UCSD-AML1 (cell line): Measurements from ENCODE around the gene RNASE11.
A peak's percentile ranks its signal among the peaks of the same experiment; 100 is the strongest.
"Not testable (repeated sequence)": the region's sequence is repeated elsewhere in the genome, so short reads cannot be mapped to it uniquely, and the experiment has no call there.

Experiments
- DNase-seq: peaks from one replicate; lab custom pipeline; 2025; ENCODE audit not compliant: unreplicated experiment; lab: John Stamatoyannopoulos, UW

Gene RNASE11

GRCh38 chr14:20583142-20583541 is 4.7 kb downstream of the RNASE11 start:
- no peak for DNase-seq

- DNase-seq = no peak
These were observed 7.6 kb downstream of the RNASE11 start for GRCh38 chr14:20580242-20580641.

GRCh38 chr14:20578784-20579502 is 8.9 kb downstream of the RNASE11 start:
- peak; percentile 77 for DNase-seq

GRCh38 chr14:20578325-20578724 is 9.5 kb downstream of the RNASE11 start:
- no peak for DNase-seq

- not testable (repeated sequence) for DNase-seq
These were observed 15.3 kb downstream of the RNASE11 start for GRCh38 chr14:20572382-20572990.

GRCh38 chr14:20570720-20571119 is 17.1 kb downstream of the RNASE11 start:
- DNase-seq = not testable (repeated sequence)

GRCh38 chr14:20569865-20570264 is 17.9 kb downstream of the RNASE11 start:
- not testable (repeated sequence) for DNase-seq

GRCh38 chr14:20569066-20569465 is 18.7 kb downstream of the RNASE11 start:
- no peak for DNase-seq

GRCh38 chr14:20568393-20568792 is 19.4 kb downstream of the RNASE11 start:
- no peak for DNase-seq

GRCh38 chr14:20567199-20567598 is 20.6 kb downstream of the RNASE11 start:
- DNase-seq = not testable (repeated sequence)

GRCh38 chr14:20564501-20564997 is 23.3 kb downstream of the RNASE11 start:
- DNase-seq = no peak

GRCh38 chr14:20563971-20564370 is 23.8 kb downstream of the RNASE11 start:
- DNase-seq = no peak

GRCh38 chr14:20560961-20561360 is 26.8 kb downstream of the RNASE11 start, which contains the start of gene RNASE9:
TSS of gene RNASE9 (minus strand) at chr14:20561047.
- DNase-seq = no peak

- DNase-seq = no peak
These were observed 28.3 kb downstream of the RNASE11 start for GRCh38 chr14:20559461-20559904.

- DNase-seq = no peak
These were observed 30.6 kb downstream of the RNASE11 start for GRCh38 chr14:20557212-20557542.

- no peak for DNase-seq
These were observed 31.1 kb downstream of the RNASE11 start for GRCh38 chr14:20556500-20557211.

GRCh38 chr14:20555845-20556244 is 32.0 kb downstream of the RNASE11 start:
- DNase-seq = no peak

GRCh38 chr14:20553024-20553423 is 34.8 kb downstream of the RNASE11 start:
- no peak for DNase-seq

GRCh38 chr14:20551606-20552005 is 36.2 kb downstream of the RNASE11 start:
- DNase-seq = no peak

GRCh38 chr14:20550926-20551325 is 36.9 kb downstream of the RNASE11 start:
- DNase-seq = no peak

GRCh38 chr14:20548414-20549158 is 39.2 kb downstream of the RNASE11 start:
- DNase-seq = no peak
